RCC 7860 (cell line): ENCODE measurements around the gene KCNJ6.
A peak's percentile ranks its signal among the peaks of the same experiment; 100 is the strongest.

Experiments
- DNase-seq: peaks from one replicate; pipeline ENCODE4 v3.0.0-alpha.2; 2015; ENCODE audit warnings: low spot score
- FAIRE-seq: peaks from 2 replicates; lab custom pipeline; 2012; peaks lifted over from hg19 to GRCh38; lab: Jason Lieb, UNC

Gene KCNJ6

DNA sequence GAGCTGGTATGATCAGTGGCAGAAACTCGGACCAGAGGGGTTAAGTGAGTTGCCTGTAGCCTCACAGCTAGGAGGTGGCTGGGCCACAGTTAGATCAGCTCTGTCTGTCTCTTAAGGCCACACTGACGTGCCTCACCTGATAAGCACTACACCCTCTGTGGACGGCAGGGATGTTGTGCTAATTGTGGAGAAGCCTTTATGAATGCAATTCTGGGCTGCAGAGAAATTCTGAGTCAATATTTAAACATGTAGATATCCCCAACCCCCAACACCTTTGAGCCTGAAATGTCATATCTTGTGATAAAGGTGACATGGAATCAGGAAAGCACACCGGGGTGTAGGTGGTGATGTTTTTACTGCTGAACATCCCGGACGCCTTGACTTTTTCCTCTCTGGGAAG, 88.3 kb downstream of the KCNJ6 start:
- DNase-seq (no peak), FAIRE-seq (no peak)

GRCh38 chr21:37821786-37822450, 94.3 kb downstream of the KCNJ6 start:
- DNase-seq (no peak), FAIRE-seq (no peak)

DNA sequence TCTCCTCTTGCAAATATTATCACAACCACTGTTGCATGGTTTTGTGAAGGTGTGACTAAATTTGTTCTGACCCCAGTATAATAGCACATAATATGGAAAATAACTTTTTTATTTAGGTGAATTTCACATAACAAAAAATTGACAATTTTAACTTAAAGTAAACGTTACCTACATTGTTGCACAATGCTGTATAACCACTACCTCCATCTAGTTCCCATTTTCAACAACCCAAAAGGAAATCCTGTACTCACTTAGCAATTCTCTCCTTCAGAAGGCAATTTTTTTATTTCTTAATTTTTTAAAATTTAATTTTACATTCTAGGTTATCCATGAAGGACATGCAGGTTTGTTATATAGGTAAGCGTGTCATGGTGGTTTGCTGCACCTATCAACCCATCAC, 95.2 kb downstream of the KCNJ6 start:
- no peak for DNase-seq
- FAIRE-seq, result no peak

DNA sequence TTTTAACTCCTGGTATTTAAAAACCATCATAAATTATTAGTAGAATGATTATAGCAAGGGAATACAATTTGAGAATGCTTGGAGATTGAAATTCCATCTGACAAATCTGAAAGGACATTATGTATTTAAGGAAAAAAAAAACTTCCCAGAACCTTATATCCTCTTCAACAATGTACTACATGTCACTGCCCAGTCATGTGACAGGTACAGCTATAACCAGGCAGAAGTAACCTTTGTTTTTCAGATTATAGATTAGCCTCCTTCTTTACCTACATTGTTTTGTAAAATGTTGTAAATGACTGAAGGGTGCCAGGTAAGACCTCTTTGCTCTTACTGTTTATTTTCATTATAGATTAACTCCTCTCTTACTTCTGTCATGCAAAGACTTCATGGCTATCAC, 96.9 kb downstream of the KCNJ6 start:
- no peak for FAIRE-seq
- DNase-seq, result no peak

- no peak for DNase-seq
- no peak for FAIRE-seq
Measured at GRCh38 chr21:37817242-37817641, 99.0 kb downstream of the KCNJ6 start.

DNA sequence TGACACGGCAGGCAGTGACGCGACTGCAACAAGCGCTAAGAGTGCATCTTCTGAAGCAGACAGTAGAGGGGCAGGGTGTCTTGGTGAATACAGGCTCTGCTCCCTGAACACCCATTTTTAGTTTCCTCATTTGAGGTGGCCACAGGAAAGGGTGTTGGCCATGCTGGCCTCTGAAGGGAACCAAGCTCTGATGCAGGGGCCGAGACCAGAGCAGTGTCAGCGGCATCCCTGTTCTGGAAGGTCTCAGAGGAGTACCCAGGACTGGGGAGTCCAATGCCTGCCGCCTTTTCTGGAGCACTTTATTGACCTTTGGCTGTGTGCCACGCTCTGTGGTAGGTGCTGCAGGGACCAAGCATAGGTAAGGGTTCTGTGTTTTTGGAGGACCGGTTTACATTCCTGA, 100.4 kb downstream of the KCNJ6 start:
- no peak for FAIRE-seq
- DNase-seq, result no peak

- no peak for FAIRE-seq
- no peak for DNase-seq
Measured at GRCh38 chr21:37811711-37812110, 104.5 kb downstream of the KCNJ6 start.

- DNase-seq, result no peak
- FAIRE-seq, result no peak
Measured at GRCh38 chr21:37808261-37808660, 108.0 kb downstream of the KCNJ6 start.

DNA sequence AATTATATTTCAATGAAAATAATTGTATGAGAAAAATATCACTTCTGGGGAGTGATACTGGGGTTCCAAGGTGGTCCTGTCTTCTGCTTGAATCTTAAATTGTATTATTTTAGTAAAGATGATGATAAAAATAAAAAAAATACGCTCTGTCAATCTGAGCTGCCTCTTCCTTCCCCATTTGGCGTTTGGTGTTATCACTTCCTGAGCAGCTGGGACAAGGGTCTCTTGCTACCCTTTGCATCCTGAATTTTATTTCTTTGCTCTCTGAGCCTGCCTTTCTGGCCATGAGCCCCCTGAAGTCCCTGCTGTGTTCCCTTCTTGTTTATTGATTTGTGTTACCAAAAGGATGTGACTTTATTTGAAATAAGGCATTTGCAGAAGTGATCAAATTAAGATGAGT, 111.0 kb downstream of the KCNJ6 start:
- no peak for DNase-seq
- FAIRE-seq, result no peak

GRCh38 chr21:37804001-37804400, 112.3 kb downstream of the KCNJ6 start:
- FAIRE-seq, result no peak

DNA sequence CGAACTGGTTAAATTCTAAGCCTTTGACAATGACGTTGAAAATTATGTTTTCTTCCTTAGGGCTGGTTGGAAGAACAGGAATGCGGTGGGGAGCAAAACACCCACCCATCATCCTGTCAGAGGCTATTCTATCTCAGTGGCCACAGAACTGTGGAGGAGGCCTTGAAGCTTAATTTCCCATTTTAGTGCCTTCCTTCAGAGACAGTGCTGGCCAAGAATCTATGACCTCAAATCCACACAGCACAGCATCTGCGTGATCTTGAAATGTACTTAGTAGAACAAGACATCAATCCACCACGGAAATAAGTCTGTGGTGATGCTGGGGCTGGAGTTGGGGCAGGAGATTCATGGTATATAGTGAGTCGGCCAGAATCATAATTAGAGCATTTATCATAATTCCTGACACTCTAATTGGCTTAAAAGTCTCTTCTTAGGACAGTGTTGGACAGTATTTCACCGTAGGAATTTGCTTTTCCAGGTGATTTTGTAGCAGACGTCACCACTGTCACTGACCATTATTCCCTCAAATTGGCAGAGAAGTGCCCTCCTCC, 113.1 kb downstream of the KCNJ6 start:
- no peak for DNase-seq
- no peak for FAIRE-seq

More at GRCh38 chr21:37804001-37804400, 112.3 kb downstream of the KCNJ6 start:
- no peak for DNase-seq

- no peak for DNase-seq
- no peak for FAIRE-seq
Measured at GRCh38 chr21:37800456-37801061, 115.7 kb downstream of the KCNJ6 start.

DNA sequence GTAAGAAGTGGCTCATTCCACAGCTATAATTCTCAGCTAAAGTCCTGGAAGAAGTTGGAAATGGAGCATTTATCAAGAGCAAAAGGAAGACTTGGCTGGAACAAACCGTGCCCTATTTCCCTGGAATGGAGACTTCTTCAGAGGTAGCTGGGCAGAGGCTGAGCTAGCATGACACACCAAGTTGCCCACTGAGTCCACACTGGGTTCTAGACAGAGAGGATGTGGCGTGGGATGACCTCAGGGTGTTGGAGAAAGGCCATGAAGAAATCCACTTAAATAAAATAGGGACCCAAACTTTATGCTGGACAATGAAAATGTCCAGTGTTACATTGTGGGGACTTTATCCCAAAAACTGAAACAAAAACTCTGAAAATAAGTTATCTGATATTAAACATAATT, 116.2 kb downstream of the KCNJ6 start:
- DNase-seq (peak; percentile 16), FAIRE-seq (no peak)

GRCh38 chr21:37799211-37800056, 116.8 kb downstream of the KCNJ6 start:
- no peak for FAIRE-seq
- no peak for DNase-seq

GRCh38 chr21:37797403-37797802, 118.9 kb downstream of the KCNJ6 start:
- FAIRE-seq, result no peak
- no peak for DNase-seq

DNA sequence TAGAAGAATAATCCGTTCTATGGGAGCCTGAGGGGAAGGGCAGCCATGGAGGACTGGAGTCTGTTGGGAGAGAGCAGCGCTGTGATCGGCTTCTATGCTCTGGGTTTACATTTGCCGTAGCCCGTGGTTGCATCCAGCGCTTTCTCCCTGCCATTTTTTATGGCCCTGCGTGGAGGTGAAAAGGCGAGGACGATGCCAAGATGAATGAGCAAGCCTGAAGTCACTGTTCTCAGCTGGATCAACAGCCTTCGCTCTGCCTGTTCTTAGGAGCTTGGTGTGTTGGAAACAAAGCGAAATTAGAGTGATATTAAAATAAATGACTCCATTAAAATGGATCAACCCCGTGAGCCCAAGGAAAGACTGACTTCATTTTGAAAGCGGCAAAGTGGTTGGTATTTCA, 120.2 kb downstream of the KCNJ6 start:
- FAIRE-seq (no peak), DNase-seq (no peak)

DNA sequence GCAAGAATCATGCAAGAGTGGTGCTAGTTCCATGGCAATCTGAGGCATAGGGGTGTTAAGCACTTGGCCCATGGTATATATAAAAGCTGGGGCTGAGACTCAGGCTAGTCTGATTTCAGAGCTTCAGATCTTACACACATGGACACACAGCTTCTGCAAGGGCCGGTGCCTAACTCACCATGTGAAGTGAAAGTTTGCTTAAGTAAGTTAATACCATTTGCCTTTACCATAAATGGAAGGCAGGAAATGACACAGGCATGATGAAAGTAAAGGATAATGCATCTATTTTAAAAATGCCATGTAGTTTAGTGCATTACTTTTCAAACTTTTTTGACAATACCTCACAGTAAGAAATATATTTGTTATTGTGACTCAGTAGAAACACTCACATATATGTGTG, 122.6 kb downstream of the KCNJ6 start:
- FAIRE-seq (no peak), DNase-seq (no peak)

GRCh38 chr21:37792046-37792445, 124.2 kb downstream of the KCNJ6 start:
- FAIRE-seq, result no peak
- DNase-seq, result no peak

DNA sequence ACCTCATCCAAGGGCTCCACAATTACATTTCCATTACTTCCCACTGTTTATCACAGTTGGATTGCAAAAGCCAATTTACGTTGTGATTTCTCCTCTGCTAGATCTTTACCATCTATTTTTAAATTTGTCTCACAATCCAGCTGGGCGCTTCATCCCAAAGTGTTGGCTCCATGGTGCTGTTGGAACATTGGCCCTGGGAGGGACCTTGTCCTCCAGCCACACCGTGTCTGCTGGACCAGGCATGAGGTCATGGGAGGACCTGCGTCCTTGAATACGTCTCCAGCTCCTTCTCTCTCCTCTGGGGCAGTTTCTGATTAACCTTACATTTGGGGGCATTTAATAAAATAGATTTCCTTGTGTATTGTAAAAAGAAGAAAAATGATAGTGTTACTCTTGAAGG, 125.4 kb downstream of the KCNJ6 start:
- FAIRE-seq (no peak), DNase-seq (no peak)

GRCh38 chr21:37788503-37788902, 127.8 kb downstream of the KCNJ6 start:
- DNase-seq (no peak), FAIRE-seq (no peak)

DNA sequence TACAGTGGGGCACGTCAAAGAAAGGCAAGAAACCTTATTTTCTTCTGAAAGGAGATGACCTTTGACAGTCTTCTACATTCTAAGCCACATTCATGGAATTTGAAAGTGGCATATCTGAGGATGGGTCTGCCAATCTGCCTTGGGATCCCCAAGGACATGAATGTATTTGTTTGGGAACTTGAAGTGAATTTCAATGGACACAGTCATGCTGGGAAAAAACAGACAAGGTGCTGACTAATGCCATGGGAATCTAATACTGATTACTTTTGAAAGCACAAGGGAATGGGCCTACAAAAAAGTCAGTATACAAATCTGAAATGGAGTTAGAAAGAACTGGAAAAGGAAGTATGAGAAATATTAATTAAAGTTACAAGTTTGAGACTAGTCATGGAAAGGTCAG, 128.8 kb downstream of the KCNJ6 start:
- DNase-seq, result peak; percentile 74
- peak; percentile 40 for FAIRE-seq
